Neural cell (in vitro differentiated cells): Measurements from ENCODE around the gene CLASP1. TPM values are rescaled to one million over a fixed set of nuclear protein-coding genes. Genes with fewer than 3 reads are reported as not detected.

Experiments
- H2AFZ ChIP-seq: fragments of 200-600, 300-800 bp; sonication (generic), shearing (Covaris generic); 2 replicates; pipeline ENCODE4 v1.6.0; 2014; ENCODE audit warnings: low read depth, mild to moderate bottlenecking, antibody characterized with exemption, low read length, moderate library complexity
- H3F3A ChIP-seq: fragments of 200-600 bp; shearing (Covaris generic); 2 replicates; pipeline ENCODE4 v1.6.1; 2016; ENCODE audit warnings: mild to moderate bottlenecking, moderate library complexity, mixed read lengths, antibody characterized with exemption, low read length; ENCODE audit not compliant: insufficient read depth, poor library complexity, severe bottlenecking
- H3K27ac ChIP-seq: fragments of 200-600, 300-800 bp; sonication (generic), shearing (Covaris generic); 2 replicates; pipeline ENCODE4 v1.5.1; 2014; ENCODE audit warnings: mild to moderate bottlenecking, low read length, moderate library complexity
- H3K27me3 ChIP-seq: fragments of 300-800, 200-600 bp; sonication (generic), shearing (Covaris generic); 2 replicates; pipeline ENCODE4 v1.6.0; 2014; ENCODE audit warnings: mild to moderate bottlenecking, low read depth, low read length, moderate library complexity; ENCODE audit not compliant: insufficient read depth
- H3K36me3 ChIP-seq: fragments of 300-800, 200-600 bp; sonication (generic), shearing (Covaris generic); 2 replicates; pipeline ENCODE4 v1.5.1; 2014; ENCODE audit warnings: mild to moderate bottlenecking, antibody characterized with exemption, low read length, moderate library complexity; ENCODE audit not compliant: insufficient read depth
- H3K4me2 ChIP-seq: fragments of 300-800, 200-600 bp; sonication (generic), shearing (Covaris generic); 2 replicates; pipeline ENCODE4 v1.6.0; 2014; ENCODE audit warnings: mild to moderate bottlenecking, low read length
- H3K4me3 ChIP-seq: fragments of 300-800, 200-600 bp; sonication (generic), shearing (Covaris generic); 2 replicates; pipeline ENCODE4 v1.5.1; 2014; ENCODE audit warnings: mild to moderate bottlenecking, low read length, moderate library complexity
- H3K79me2 ChIP-seq: fragments of 200-600 bp; shearing (Covaris generic); replicated peaks from 2 replicates; pipeline ENCODE4 v1.6.0; 2014; ENCODE audit warnings: mild to moderate bottlenecking, low read length, moderate library complexity; ENCODE audit not compliant: insufficient read depth
- H3K9ac ChIP-seq: fragments of 300-800, 200-600 bp; sonication (generic), shearing (Covaris generic); 2 replicates; pipeline ENCODE4 v1.6.1; 2016; ENCODE audit warnings: mild to moderate bottlenecking, low read length, mixed read lengths
- H3K9me2 ChIP-seq: fragments of 200-600 bp; shearing (Covaris generic); 2 replicates; pipeline ENCODE4 v1.6.1; 2016; ENCODE audit warnings: mild to moderate bottlenecking, low read length, mixed read lengths; ENCODE audit not compliant: insufficient read depth
- H3K9me3 ChIP-seq: fragments of 200-600, 300-800 bp; sonication (generic), shearing (Covaris generic); 2 replicates; pipeline ENCODE4 v1.6.1; 2016; ENCODE audit warnings: mild to moderate bottlenecking, mixed run types, low read length, moderate library complexity, mixed read lengths
- H4K20me1 ChIP-seq: fragments of 200-600 bp; shearing (Covaris generic); 2 replicates; pipeline ENCODE4 v1.6.1; 2016; ENCODE audit warnings: mild to moderate bottlenecking, mixed run types; ENCODE audit not compliant: insufficient read depth
- EP300 ChIP-seq: fragments of 450-650 bp; conservative IDR thresholded peaks from 2 replicates; pipeline ENCODE4 v1.6.1; 2014; ENCODE audit warnings: antibody characterized with exemption, mild to moderate bottlenecking, moderate library complexity; ENCODE audit not compliant: poor library complexity, severe bottlenecking
- RAD21 ChIP-seq: fragments of 450-650 bp; conservative IDR thresholded peaks from 2 replicates; pipeline ENCODE4 v1.6.1; 2014; ENCODE audit warnings: antibody characterized with exemption, mild to moderate bottlenecking, moderate library complexity
- SMC3 ChIP-seq: fragments of 450-650 bp; conservative IDR thresholded peaks from 2 replicates; pipeline ENCODE4 v1.6.1; 2014; ENCODE audit warnings: antibody characterized with exemption, mild to moderate bottlenecking, moderate library complexity; ENCODE audit not compliant: poor library complexity
- polyA plus RNA-seq: library from polyadenylated mRNA; depleted of rRNA; stranded (reverse); fragments of >200 nt; gene quantifications from 2 replicates; pipeline ENCODE4 v1.2.3, GENCODE V29; 2014
- TF ChIP-seq, protein P1 (sequence below): fragments of 450-650 bp; IDR thresholded peaks from 2 replicates; pipeline ENCODE4 v1.5.1; 2014; ENCODE audit warnings: antibody characterized with exemption, mild to moderate bottlenecking, moderate library complexity; ENCODE audit not compliant: poor library complexity, severe bottlenecking
- TF ChIP-seq, protein P2 (sequence below): IDR thresholded peaks from 2 replicates; pipeline ENCODE4 v1.6.1; 2012; ENCODE audit warnings: borderline replicate concordance

Gene CLASP1
- polyA plus RNA-seq, 1 donor from 2014 or later, result 41.3 TPM

DNA sequence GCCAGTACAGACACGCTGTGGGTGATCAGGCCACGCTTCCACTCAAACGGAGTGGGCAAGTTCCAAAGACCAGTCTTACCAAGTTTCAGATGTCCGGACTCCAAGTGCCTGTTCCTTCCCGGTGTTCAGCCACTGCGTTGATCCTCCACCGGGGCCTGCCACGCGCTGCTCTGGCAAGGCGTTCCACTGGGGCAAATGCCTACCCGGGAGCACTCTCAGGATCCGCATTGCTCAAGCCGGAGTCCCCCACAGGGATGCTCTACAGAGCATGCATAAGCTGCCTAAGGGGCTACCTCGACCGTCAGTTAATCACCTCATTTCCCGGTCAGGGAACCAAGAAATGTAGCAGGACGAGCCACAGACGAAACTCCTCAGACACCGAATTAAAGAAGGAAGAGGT lies 37.0 kb upstream of the CLASP1 start:
- Histone ChIP-seq H3K9me2 (no peaks in the 10 kb centered on the region), H3K27me3 (no peaks in the 10 kb centered on the region), H3F3A (no peaks in the 10 kb centered on the region), H3K9me3 (no peaks in the 10 kb centered on the region), H3K9ac (no peak overlapping the region), H4K20me1 (no peaks in the 10 kb centered on the region), H3K4me2 (no peak overlapping the region), H2AFZ (no peak overlapping the region), H3K36me3 (no peaks in the 10 kb centered on the region), H3K4me3 (no peak overlapping the region), H3K27ac (no peak overlapping the region), H3K79me2 (no peaks in the 10 kb centered on the region)
- TF ChIP-seq, protein P1, sequence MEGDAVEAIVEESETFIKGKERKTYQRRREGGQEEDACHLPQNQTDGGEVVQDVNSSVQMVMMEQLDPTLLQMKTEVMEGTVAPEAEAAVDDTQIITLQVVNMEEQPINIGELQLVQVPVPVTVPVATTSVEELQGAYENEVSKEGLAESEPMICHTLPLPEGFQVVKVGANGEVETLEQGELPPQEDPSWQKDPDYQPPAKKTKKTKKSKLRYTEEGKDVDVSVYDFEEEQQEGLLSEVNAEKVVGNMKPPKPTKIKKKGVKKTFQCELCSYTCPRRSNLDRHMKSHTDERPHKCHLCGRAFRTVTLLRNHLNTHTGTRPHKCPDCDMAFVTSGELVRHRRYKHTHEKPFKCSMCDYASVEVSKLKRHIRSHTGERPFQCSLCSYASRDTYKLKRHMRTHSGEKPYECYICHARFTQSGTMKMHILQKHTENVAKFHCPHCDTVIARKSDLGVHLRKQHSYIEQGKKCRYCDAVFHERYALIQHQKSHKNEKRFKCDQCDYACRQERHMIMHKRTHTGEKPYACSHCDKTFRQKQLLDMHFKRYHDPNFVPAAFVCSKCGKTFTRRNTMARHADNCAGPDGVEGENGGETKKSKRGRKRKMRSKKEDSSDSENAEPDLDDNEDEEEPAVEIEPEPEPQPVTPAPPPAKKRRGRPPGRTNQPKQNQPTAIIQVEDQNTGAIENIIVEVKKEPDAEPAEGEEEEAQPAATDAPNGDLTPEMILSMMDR, result no peak
- no peak for TF ChIP-seq SMC3

- no peaks in the 10 kb centered on the region for H3F3A ChIP-seq
- no peaks in the 10 kb centered on the region for H4K20me1 ChIP-seq
- H3K9me2 ChIP-seq, result no peaks in the 10 kb centered on the region
- TF ChIP-seq, protein P2, sequence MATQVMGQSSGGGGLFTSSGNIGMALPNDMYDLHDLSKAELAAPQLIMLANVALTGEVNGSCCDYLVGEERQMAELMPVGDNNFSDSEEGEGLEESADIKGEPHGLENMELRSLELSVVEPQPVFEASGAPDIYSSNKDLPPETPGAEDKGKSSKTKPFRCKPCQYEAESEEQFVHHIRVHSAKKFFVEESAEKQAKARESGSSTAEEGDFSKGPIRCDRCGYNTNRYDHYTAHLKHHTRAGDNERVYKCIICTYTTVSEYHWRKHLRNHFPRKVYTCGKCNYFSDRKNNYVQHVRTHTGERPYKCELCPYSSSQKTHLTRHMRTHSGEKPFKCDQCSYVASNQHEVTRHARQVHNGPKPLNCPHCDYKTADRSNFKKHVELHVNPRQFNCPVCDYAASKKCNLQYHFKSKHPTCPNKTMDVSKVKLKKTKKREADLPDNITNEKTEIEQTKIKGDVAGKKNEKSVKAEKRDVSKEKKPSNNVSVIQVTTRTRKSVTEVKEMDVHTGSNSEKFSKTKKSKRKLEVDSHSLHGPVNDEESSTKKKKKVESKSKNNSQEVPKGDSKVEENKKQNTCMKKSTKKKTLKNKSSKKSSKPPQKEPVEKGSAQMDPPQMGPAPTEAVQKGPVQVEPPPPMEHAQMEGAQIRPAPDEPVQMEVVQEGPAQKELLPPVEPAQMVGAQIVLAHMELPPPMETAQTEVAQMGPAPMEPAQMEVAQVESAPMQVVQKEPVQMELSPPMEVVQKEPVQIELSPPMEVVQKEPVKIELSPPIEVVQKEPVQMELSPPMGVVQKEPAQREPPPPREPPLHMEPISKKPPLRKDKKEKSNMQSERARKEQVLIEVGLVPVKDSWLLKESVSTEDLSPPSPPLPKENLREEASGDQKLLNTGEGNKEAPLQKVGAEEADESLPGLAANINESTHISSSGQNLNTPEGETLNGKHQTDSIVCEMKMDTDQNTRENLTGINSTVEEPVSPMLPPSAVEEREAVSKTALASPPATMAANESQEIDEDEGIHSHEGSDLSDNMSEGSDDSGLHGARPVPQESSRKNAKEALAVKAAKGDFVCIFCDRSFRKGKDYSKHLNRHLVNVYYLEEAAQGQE, result peak; percentile 65
- TF ChIP-seq, protein P1, result no peak
- TF ChIP-seq SMC3 (no peak), RAD21 (no peak), EP300 (no peak)
- H3K9me3 ChIP-seq, result no peaks in the 10 kb centered on the region
- no peak overlapping the region for H3K4me2 ChIP-seq
- H3K27me3 ChIP-seq, result no peaks in the 10 kb centered on the region
- H3K79me2 ChIP-seq, result no peaks in the 10 kb centered on the region
- H3K9ac ChIP-seq, result peak overlapping the region; percentile 26
- H3K36me3 ChIP-seq, result no peaks in the 10 kb centered on the region
- H3K4me3 ChIP-seq, result peak overlapping the region; percentile 59
- H3K27ac ChIP-seq, result no peak overlapping the region
- no peak overlapping the region for H2AFZ ChIP-seq
Measured at GRCh38 chr2:121682396-121683298, 33.4 kb upstream of the CLASP1 start.
